ENCODE results near the gene C15orf61. TPM values are rescaled to one million over a fixed set of nuclear protein-coding genes. Genes with fewer than 3 reads are reported as not detected.

Gene C15orf61
- total and polyA plus RNA-seq, 8 donors: 1.7 to 5.2 (median 2.8) TPM

DNA sequence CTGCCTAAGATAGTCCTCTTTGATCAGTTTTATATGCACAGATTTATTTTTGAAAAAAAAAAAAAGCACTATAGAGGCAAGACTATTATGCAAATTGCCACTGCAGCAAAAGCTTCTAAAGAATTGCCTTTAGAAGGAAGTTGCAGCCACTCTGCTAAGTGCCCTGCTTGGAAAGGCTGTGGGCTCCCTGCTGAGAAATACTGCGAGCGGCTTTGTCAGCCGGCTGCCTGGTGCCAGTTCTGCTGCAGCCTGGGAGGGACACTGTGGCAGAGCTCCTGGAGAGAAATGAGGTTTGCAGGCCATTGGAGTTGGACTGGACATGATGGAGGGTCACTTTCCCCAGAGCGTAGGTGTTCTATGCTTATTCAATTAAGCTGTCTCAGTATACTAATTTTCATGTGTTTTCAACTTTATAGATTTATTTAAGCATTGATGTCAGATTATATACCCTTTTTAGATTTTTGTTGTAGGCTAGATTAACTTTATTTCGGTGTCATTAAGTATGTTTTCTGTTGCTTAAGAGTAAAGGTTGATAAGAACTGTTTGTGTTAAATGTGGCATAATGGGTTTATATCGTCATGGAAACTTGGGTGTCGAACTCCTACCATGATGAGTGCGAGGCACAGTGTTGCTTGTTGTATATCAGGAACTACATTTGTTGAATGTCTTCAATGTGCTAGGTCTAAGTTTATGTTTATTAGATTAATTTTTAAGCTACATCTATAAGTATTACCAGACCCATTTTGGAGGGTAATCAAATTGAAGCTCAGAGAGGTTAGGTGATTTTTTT lies 28.1 kb downstream of the C15orf61 start:
- H3K27ac ChIP-seq: no peak overlapping the region
- DNase-seq (no peak), FAIRE-seq (no peak), ATAC-seq (peak in 3 of 4 donors; percentile 21 to 67 (median 67))
- H3K27me3 ChIP-seq: no peaks in the 10 kb centered on the region
- WGBS, 2 donors: 70 to 78% methylated on average over 8 of the region's 8 CpGs
- H3K9me3 ChIP-seq: no peaks in the 10 kb centered on the region
- TF ChIP-seq, protein P1, sequence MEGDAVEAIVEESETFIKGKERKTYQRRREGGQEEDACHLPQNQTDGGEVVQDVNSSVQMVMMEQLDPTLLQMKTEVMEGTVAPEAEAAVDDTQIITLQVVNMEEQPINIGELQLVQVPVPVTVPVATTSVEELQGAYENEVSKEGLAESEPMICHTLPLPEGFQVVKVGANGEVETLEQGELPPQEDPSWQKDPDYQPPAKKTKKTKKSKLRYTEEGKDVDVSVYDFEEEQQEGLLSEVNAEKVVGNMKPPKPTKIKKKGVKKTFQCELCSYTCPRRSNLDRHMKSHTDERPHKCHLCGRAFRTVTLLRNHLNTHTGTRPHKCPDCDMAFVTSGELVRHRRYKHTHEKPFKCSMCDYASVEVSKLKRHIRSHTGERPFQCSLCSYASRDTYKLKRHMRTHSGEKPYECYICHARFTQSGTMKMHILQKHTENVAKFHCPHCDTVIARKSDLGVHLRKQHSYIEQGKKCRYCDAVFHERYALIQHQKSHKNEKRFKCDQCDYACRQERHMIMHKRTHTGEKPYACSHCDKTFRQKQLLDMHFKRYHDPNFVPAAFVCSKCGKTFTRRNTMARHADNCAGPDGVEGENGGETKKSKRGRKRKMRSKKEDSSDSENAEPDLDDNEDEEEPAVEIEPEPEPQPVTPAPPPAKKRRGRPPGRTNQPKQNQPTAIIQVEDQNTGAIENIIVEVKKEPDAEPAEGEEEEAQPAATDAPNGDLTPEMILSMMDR (IDR thresholded peaks at IDR 0.05): no peak
- no peak overlapping the region for H3K4me3 ChIP-seq
- intact Hi-C loops (cut with DNase I): no loop called here
- peaks cover 0 to 6% (median 2%) of the 10 kb centered on the region in 3 donors for H3K4me1 ChIP-seq
- peaks cover 0 to 4% (median 0%) of the 10 kb centered on the region in 3 donors for H3K36me3 ChIP-seq

DNA sequence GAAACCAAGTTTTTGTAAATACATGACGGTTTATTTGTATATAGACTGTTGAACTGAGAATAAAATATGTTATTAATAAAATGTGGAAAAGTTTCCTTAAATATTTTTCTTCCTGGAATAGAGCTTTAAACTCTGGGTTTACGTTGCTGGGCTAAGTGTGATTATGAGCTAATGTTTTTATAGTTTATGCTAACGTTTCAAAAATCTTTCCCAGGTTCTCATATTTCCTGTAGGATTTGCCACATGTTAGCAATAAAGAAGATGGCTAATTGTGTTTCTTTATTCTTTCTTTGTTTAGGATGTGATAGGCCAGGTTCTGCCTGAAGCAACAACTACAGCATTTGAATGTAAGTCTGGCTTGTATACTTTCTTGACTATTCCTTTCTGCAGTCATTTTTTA lies 28.8 kb downstream of the C15orf61 start:
- H3K4me1 ChIP-seq: peaks cover 0 to 6% (median 0%) of the 10 kb centered on the region in 3 donors
- peaks cover 0 to 4% (median 0%) of the 10 kb centered on the region in 3 donors for H3K36me3 ChIP-seq
- intact Hi-C loops (cut with DNase I): no loop called here
- no peaks in the 10 kb centered on the region for H3K9me3 ChIP-seq
- DNase-seq (no peak), ATAC-seq (no peak), FAIRE-seq (no peak)
- TF ChIP-seq, protein P1 (IDR thresholded peaks at IDR 0.05): no peak
- no peaks in the 10 kb centered on the region for H3K27me3 ChIP-seq
- H3K27ac ChIP-seq: no peak overlapping the region
- WGBS, 2 donors: 62 to 72% methylated on average over 3 of the region's 3 CpGs
- H3K4me3 ChIP-seq: no peak overlapping the region

DNA sequence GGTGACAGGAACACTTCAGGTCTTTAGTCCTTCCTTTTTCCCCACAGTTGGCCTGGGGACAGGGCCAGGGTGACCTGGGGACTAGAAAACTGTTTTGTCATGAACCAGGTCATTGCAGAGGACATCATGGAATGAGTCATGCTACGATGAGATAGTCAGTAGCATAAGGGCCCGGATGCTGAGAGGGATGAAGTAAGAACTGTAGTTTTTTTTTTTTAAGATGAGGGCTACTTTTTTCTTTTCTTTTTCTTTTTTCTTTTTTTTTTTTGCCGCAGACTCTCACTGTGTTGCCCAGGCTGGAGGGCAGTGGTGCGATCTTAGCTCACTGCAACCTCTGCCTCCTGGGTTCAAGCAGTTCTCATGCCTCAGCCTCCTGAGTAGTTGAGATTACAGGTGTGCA lies 29.6 kb downstream of the C15orf61 start:
- WGBS, 2 donors: 88 to 92% methylated on average over 4 of the region's 4 CpGs
- no peaks in the 10 kb centered on the region for H3K27me3 ChIP-seq
- TF ChIP-seq, protein P1 (IDR thresholded peaks at IDR 0.05): no peak
- H3K27ac ChIP-seq: no peak overlapping the region
- no peak for ATAC-seq
- FAIRE-seq: no peak
- no peak for DNase-seq
- intact Hi-C loops (cut with DNase I): no loop called here
- no peaks in the 10 kb centered on the region for H3K9me3 ChIP-seq
- H3K36me3 ChIP-seq: peaks cover 0 to 4% (median 0%) of the 10 kb centered on the region in 3 donors
- H3K4me1 ChIP-seq: peaks cover 0 to 6% (median 0%) of the 10 kb centered on the region in 3 donors
- no peak overlapping the region for H3K4me3 ChIP-seq

DNA sequence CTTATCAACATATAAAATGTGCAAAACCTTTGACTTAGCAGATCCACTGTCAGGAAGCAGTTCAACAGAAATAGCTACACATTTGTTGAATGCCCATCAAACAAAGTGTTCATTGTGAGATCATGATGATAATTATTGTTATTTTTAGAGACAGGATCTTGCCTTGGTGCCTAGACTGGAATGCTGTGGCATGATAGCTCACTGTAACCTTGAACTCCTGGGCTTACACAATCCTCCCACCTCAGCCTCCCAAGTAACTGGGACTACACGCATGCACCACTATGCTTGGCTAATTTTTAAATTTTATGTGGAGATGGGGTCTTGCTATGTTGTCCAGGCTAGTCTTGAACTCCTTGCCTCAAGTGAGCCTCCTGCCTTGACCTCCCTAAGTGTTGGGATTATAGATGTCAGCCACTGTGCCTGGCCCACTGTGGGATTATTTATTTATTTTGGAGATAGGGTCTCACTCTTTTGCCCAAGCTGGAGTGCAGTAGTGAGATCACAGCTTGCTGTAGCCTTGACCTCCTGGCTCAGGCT lies 30.3 kb downstream of the C15orf61 start:
- WGBS, 2 donors: 91 to 93% methylated on average over 1 of the region's 1 CpG
- Histone ChIP-seq H3K27me3 (no peaks in the 10 kb centered on the region), H3K4me3 (no peak overlapping the region), H3K4me1 (peaks cover 0 to 6% (median 0%) of the 10 kb centered on the region in 3 donors), H3K36me3 (peaks cover 0 to 4% (median 0%) of the 10 kb centered on the region in 3 donors), H3K9me3 (no peaks in the 10 kb centered on the region), H3K27ac (no peak overlapping the region)
- FAIRE-seq: no peak
- TF ChIP-seq, protein P1 (IDR thresholded peaks at IDR 0.05): no peak
- ATAC-seq: no peak
- intact Hi-C loops (cut with DNase I): no loop called here
- DNase-seq: no peak

DNA sequence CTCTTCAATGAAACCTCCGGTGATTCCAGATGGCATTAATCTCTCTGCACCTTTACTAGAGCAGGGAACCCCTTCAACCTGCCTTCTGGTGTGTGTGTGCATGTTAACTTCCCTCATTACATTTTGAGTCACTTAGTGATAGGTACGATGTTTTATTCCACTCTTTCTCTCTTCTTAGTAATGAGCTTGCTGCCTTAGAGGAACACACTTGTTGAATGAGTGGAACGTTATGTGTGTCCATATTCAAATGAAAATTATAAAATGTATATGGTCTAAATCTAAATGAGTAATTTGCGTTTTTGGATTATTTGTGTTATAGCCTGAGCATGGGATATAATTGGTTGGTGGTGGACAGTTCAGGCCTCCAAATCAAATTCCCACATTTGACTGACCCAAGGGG lies 33.6 kb downstream of the C15orf61 start:
- 90 to 97% methylated on average over 4 of the region's 4 CpGs for WGBS, 2 donors
- no peaks in the 10 kb centered on the region for H3K9me3 ChIP-seq
- DNase-seq (no peak), FAIRE-seq (no peak), ATAC-seq (no peak)
- TF ChIP-seq, protein P1 (IDR thresholded peaks at IDR 0.05): no peak
- no peaks in the 10 kb centered on the region for H3K27me3 ChIP-seq
- no peak overlapping the region for H3K4me3 ChIP-seq
- H3K4me1 ChIP-seq: peaks cover 0 to under 1% (median 0%) of the 10 kb centered on the region in 3 donors
- H3K36me3 ChIP-seq: peaks cover 0 to 4% (median 0%) of the 10 kb centered on the region in 3 donors
- intact Hi-C loops (cut with DNase I): no loop called here
- no peak overlapping the region for H3K27ac ChIP-seq

All from pancreas (tissue), 10 donors.